GM12891 (cell line): ENCODE measurements around the gene FARP1.

Source experiments
- PAX5 ChIP-seq: IDR thresholded peaks from 2 replicates; pipeline ENCODE4 v1.6.1; 2011; ENCODE audit warnings: low read length, moderate library complexity, mild to moderate bottlenecking; ENCODE audit not compliant: insufficient read depth, severe bottlenecking
- POLR2AphosphoS5 ChIP-seq: IDR thresholded peaks from 2 replicates; pipeline ENCODE4 v1.6.1; 2011; ENCODE audit warnings: low read depth, low read length, control low read depth

GRCh38 chr13:98182153-98182552 is 39.3 kb downstream of the FARP1 start:
- TF ChIP-seq PAX5: no peak
- TF ChIP-seq POLR2AphosphoS5: no peak
